K562 (cell line): ENCODE measurements around the gene CRB2. TPM values are rescaled to one million over a fixed set of nuclear protein-coding genes. Genes with fewer than 3 reads are reported as not detected.
A peak's percentile ranks its signal among the peaks of the same experiment; 100 is the strongest.

Experiments
- BRF2 ChIP-seq: IDR thresholded peaks from 3 replicates; pipeline ENCODE4 v1.6.1; 2011; ENCODE audit warnings: borderline replicate concordance, mild to moderate bottlenecking; ENCODE audit not compliant: insufficient read length, insufficient read depth
- CBFA2T3 ChIP-seq: fragments of 450-650 bp; IDR thresholded peaks from 2 replicates; pipeline ENCODE4 v1.6.1; 2017
- CREB3 ChIP-seq: fragments of 450-650 bp; conservative IDR thresholded peaks from 2 replicates; pipeline ENCODE4 v1.6.1; 2016; ENCODE audit warnings: missing genetic modification characterization, low read depth, mild to moderate bottlenecking, missing compliant biosample characterization, moderate library complexity
- ELF2 ChIP-seq: fragments of 250-450 bp; sonication (Bioruptor Pico); IDR thresholded peaks from 2 replicates; pipeline ENCODE4 v1.5.0; 2021; ENCODE audit warnings: mild to moderate bottlenecking
- HNRNPH1 ChIP-seq: fragments of 200-400 bp; formaldehyde crosslinking; optimal IDR thresholded peaks from 2 replicates; pipeline ENCODE3; 2017; ENCODE audit warnings: low read depth, mild to moderate bottlenecking, low read length, moderate library complexity
- MCM3 ChIP-seq: fragments of 450-650 bp; IDR thresholded peaks from 2 replicates; pipeline ENCODE4 v1.6.1; 2016
- MLX ChIP-seq, 2 experiments: fragments of 450-650 bp in 1 of 2; sonication (generic) in 1 of 2; formaldehyde crosslinking; conservative IDR thresholded peaks; 2 replicates each; pipeline versions ENCODE4 v1.4.0 to v1.8.1; 2020 to 2022; ENCODE audit warnings: mild to moderate bottlenecking in 1 of 2, missing genetic modification reagents in 1 of 2
- RFX5 ChIP-seq: IDR thresholded peaks from 2 replicates; pipeline ENCODE4 v1.6.1; 2011; ENCODE audit warnings: low read depth, mild to moderate bottlenecking, improper control_type of control experiment, low read length
- TAF7 ChIP-seq: fragments of 450-650 bp; IDR thresholded peaks from 2 replicates; pipeline ENCODE4 v1.6.1; 2016; ENCODE audit warnings: missing genetic modification characterization, missing compliant biosample characterization
- TCF3 ChIP-seq: sonication (generic); formaldehyde crosslinking; IDR thresholded peaks from 2 replicates; pipeline ENCODE4 v1.4.0; 2020; ENCODE audit warnings: mild to moderate bottlenecking, missing genetic modification reagents
- ZBTB40 ChIP-seq, 2 experiments: fragments of 450-650 bp in 1 of 2; sonication (generic) in 1 of 2; formaldehyde crosslinking in 1 of 2; IDR thresholded peaks; 2 replicates each; pipeline versions ENCODE4 v1.7.1 to v1.9.0; 2016 to 2022; ENCODE audit warnings: inconsistent platforms in 1 of 2, mild to moderate bottlenecking in 1 of 2, missing genetic modification reagents in 1 of 2
- ZBTB8A ChIP-seq: fragments of 450-650 bp; IDR thresholded peaks from 2 replicates; pipeline ENCODE4 v1.6.1; 2018; ENCODE audit warnings: mild to moderate bottlenecking, moderate library complexity; ENCODE audit not compliant: partially characterized antibody
- ZKSCAN1 ChIP-seq: fragments of 150-350 bp; IDR thresholded peaks from 2 replicates; pipeline ENCODE4 v1.6.1; 2016; ENCODE audit warnings: low read depth, low read length
- ZNF224 ChIP-seq: sonication (generic); formaldehyde crosslinking; IDR thresholded peaks from 2 replicates; pipeline ENCODE4 v1.8.0; 2022; ENCODE audit warnings: mild to moderate bottlenecking, missing genetic modification reagents
- ZNF263 ChIP-seq: sonication (generic); formaldehyde crosslinking; IDR thresholded peaks from 2 replicates; pipeline ENCODE4 v1.8.0; 2022; ENCODE audit warnings: mild to moderate bottlenecking, missing genetic modification reagents, borderline replicate concordance
- ZNF3 ChIP-seq: fragments of 250-450 bp; sonication (Bioruptor Pico); IDR thresholded peaks from 2 replicates; pipeline ENCODE4 v1.5.0; 2021; ENCODE audit warnings: mild to moderate bottlenecking, moderate library complexity
- ZNF551 ChIP-seq: fragments of 250-450 bp; sonication (Bioruptor Pico); IDR thresholded peaks from 2 replicates; pipeline ENCODE4 v1.5.0; 2021; ENCODE audit warnings: mild to moderate bottlenecking, moderate library complexity
- polyA plus RNA-seq, 8 experiments: library from polyadenylated mRNA; depleted of rRNA in 4 of 8; stranded (reverse) in 5 of 8; unstranded in 3 of 8; fragments of >200 nt; fragmentation: Nextera tagmentation in 2 of 8; fragmentation: Illumina TruSeq in 1 of 8; extraction: Ambion mirVana in 2 of 8; extraction: Trizol in 1 of 8; gene quantifications; 2 replicates each; pipeline versions ENCODE4 v1.2.1 to v1.2.3, GENCODE V29; 2011 to 2014; ENCODE audit warnings: inconsistent platforms in 1 of 8, missing spikeins in 1 of 8
- total RNA-seq, 7 experiments: library from RNA; depleted of rRNA in 6 of 7; stranded (reverse); fragments of >200 nt in 6 of 7; fragmentation: Illumina TruSeq in 2 of 7; extraction: Trizol in 2 of 7; gene quantifications; 2 replicates each; pipeline versions ENCODE4 v1.2.1 to v1.2.3, GENCODE V29; 2011 to 2021; ENCODE audit warnings: low replicate concordance in 1 of 7

CRB2 gene
- total and polyA plus RNA-seq, 9 of the 15 experiments (the other 6 are each of a cell fraction or from before 2014, with no cell fraction given): 0.13 to 1.2 (median 0.25) TPM; not detected in 2

GRCh38 chr9:123326662-123327093, 29.3 kb upstream of the CRB2 start (continued):
- TF ChIP-seq BRF2: no peak
- no peak for TF ChIP-seq MCM3
- TF ChIP-seq ZNF3 (CRISPR knock-in tag): no peak
- no peak for TF ChIP-seq HNRNPH1
- no peak for TF ChIP-seq CBFA2T3
- no peak for TF ChIP-seq MLX (CRISPR knock-in tag; conservative IDR thresholded peaks at IDR 0.05)
- TF ChIP-seq TAF7 (tag): 0 out of 2 replicates have a peak, but pooled peaks have one; percentile 22
- no peak for TF ChIP-seq ZBTB8A
- no peak for TF ChIP-seq RFX5
- peak; percentile 65; the same call in 1 of the 2 replicates for TF ChIP-seq ZNF263 (CRISPR knock-in tag)
- TF ChIP-seq ZKSCAN1: no peak
- TF ChIP-seq ZBTB40 (IDR thresholded peaks at IDR 0.05): no peak
- TF ChIP-seq ZBTB40 (CRISPR knock-in tag; IDR thresholded peaks at IDR 0.05): no peak; the same call in 1 of the 2 replicates
- 0 out of 2 replicates have a peak, but pooled peaks have one; percentile 75 for TF ChIP-seq CREB3 (tag)
- peak; percentile 89; the same call in 1 of the 2 replicates for TF ChIP-seq ZNF224 (CRISPR knock-in tag)
- TF ChIP-seq ZNF551: no peak
- TF ChIP-seq ELF2 (CRISPR knock-in tag): no peak
- no peak for TF ChIP-seq TCF3 (CRISPR knock-in tag)
